AG20443 (cell line): ENCODE results near the gene OR5V1.
"Not testable (repeated sequence)": the region's sequence is repeated elsewhere in the genome, so short reads cannot be mapped to it uniquely, and the experiment has no call there.

Source experiments
- DNase-seq: peaks from one replicate; pipeline ENCODE4 v3.0.0; 2012; ENCODE audit warnings: low spot score, mixed read lengths

OR5V1 gene

DNA sequence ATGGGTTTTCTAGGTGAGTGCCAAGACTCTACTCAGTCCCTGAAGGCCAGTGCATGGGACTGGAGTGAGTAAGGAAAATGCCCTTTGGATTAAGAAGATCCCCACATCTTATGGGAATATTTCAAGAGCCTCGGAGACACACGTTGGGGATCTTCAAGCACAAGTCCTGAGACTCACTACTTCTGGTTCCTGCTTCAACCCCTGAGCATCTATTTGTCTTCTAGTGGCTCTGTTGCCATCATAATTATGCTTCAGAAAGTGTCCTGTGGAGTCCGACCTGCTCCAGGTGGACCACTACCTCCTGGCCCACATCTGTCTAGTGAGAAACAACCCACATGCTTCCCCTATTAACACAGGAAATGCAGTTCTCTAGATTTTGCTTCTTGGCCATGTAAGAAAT is at the start of gene OR5V1:
Gene OR5V1 (minus strand): TSS at position 101 of the 400 bp plus-strand sequence. CDS start 12,670 bp downstream, outside the sequence.
- no peak for DNase-seq

DNA sequence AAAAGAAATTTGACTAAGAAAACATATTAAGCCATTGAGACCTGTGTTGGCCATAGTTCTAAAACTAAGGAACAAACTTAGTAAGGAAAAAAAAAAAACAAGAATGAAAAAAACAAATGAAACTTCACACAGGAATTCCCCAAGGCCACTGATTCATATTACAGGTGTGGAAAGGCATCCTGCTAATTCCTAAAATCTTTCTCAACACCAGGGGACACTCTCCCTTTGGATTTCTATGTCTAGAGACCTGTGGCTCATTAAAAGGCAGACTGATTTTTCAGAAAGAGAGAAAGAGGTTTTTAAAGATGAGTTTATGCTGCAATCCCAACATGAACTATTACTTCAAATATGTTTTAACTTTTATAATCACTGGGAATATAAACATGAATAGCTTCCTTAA is 45.9 kb upstream of the OR5V1 start, which contains the start of gene OR12D1:
Gene OR12D1 (plus strand): TSS at position 341 of the 400 bp plus-strand sequence.
- no peak for DNase-seq

DNA sequence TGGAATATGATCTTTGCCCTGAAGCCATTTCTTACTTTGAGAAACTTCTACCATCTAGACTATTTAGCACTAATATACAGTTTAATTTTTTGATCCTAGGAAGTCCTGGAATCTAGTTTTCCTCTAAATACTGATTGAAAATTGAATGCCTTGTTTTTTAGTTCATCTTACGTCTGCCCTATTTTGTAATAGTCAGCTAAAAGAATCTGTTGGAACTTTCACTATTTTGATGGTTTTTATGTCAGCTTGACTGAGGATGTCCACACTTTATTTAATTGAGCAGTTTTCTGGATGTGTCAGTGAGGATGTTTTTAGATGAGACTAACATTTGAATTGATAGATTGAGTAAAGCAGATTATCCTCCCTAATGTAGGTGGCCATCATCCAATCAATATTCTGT is 35.1 kb upstream of the OR5V1 start:
- DNase-seq: no peak

DNA sequence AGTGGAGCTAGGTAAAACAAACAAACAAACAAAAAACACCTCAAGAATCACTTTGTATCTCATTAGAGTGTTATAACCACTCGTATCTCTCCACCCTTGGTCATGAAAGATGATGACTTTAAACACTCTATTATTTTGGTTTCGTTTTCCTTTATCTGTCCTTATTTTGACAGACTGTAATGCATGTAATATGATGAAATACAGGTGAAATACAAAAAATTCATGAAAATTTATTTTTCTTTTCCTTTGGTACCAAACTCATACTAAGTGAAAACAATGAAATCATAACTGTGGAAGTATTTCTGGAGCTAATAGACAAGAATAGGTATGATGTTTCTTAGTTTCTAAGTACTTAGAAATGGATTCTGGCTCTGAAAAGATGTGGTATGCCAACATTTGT is 30.9 kb upstream of the OR5V1 start:
- DNase-seq: no peak

DNA sequence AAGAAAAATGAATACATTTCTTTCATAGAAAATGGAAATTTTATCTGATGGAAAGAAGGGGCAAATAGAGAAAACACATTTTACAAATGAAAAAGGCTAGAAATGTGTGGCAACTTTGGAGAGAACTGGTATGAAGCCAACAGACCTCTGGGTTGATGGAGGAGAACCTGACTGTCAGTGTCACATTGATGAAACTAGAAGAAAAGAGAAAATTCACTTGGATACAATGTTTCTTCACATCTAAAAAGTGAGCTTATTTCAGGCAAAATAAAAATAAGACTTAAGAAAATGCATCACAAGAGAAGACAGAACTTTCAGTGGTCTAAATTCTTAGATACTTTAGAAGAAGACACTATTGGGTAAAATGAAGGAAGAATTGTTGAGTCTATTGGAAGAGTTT is 26.7 kb upstream of the OR5V1 start, which contains the start of gene OR12D2:
Gene OR12D2 (plus strand): TSS at position 301 of the 400 bp plus-strand sequence. CDS start 1,069 bp downstream, outside the sequence.
- no peak for DNase-seq

DNA sequence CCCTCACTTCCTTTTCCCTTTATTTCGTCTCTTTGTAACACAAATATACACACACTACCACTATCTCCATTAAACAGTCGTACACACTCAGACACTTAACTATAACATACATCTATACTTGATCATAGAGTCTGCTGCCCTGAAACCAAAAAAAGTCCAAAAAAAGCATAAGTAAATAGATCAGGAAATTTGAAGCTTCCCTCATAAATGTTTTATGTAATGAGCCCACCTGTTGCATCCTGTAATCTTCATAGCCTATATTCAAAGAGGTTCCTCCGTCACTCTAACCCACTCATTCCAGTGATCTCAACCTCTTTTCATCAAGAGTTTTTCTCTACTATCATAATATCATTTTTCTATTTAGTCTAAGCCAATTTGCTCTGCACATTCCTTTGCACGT is 19.9 kb upstream of the OR5V1 start:
- no peak for DNase-seq

DNA sequence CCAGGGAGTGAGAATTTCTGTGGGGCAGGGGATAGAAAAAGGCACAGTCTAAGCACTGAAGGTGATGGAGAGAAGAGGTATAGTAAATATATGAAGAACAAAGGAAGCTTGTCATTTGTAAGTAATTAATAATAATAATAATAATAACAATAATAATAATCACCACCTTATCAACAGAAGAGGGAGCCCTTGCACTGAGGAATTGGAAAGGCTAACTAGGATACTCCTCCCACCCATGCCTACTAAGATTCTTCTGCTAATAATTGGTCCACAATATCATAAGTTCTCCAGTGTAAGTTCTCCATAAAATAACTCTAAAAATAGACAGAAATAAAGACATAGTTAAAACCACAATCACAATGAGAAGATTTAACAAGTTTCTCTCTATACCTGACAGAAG is 7.3 kb upstream of the OR5V1 start:
- DNase-seq: no peak

DNA sequence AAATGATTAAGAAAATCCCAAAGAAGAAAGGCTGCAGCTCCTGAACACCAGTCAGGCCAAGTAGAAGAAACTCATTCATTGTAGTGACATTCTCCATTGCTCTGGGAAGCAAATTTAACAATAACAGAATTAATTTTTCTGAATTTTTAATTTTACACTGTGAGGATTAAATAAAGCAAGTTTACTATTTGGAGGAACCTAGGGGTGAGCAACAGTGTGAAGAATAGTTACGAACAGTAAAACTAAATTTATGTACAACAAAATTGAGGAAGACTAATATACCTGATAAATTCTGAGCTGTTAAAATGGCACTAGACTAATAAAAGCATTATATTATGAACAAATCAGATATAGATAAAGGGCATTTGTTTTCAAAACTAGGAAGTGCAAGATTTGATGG is 6.5 kb upstream of the OR5V1 start, which contains the start of gene OR12D3:
Gene OR12D3 (minus strand): TSS at position 101 of the 400 bp plus-strand sequence. CDS start 4 bp downstream, at position 97.
- DNase-seq: no peak

DNA sequence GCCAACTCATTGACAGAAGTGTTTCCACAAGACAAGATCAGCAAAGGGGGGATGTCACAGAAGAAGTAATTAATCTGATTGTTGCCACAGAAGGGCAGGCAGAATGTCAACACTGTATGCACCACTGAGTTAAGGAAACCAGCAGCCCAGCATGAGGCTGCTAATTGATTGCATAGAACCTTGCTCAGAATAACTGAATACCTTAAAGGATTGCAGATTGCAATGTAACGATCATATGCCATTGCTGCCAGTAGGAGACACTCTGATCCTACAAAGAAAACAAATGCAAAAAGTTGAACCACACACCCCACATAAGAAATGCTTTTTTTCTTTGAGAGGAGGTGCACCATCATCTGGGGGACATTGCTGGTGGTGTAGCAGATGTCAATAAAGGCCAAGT is 13.1 kb downstream of the OR5V1 start:
- no peak for DNase-seq

DNA sequence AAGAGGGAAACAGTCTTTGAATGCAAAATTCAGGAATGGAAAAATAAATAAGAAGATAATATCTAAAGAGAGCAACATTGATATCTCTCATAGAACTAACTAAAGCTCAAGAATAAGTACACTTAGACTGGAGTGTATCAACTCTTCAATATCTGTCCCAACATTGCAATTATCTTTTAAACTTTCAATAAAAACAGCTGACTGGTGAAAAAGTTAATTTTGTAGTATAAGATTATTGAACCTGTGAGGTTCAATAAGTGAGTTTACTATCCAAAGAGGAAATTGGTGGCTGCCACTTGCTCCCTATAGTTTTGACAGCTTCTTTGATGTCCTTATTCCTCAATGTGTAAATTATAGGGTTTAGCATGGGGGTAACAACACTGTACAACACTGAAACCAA is 13.7 kb downstream of the OR5V1 start:
- DNase-seq: no peak

DNA sequence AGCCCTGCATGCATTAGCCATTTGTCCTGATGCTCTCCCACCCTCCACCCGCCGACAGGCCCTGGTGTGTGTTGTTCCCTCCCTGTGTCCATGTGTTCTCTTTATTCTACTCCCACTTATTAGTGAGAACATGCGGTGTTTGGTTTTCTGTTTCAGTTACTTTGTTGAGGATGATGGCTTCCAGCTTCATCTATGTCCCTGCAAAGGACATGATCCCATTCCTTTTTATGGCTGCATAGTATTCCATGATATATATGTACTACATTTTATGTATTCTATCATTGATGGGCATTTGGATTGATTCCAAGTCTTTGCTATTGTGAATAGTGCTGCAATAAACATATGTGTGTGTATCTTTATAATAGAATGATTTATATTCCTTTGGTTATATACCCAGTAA is 19.3 kb downstream of the OR5V1 start:
- DNase-seq: not testable (repeated sequence)

DNA sequence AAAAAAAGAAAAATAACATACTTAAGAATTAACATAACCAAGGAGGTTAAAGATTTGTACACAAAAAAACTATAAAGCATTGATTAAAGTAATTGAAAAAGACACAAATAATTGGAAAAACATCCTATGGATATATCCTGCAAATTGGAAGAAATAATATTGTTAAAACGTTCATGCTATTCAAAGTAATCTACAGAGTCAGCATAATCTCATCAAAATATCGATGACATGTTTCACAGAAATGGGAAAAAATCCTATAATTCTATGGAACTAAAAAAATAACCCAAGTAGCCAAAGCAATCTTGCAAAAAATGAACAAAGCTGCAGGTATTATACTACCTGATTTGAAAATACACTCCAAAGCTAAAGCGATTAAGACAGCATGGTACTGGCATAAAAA is 23.3 kb downstream of the OR5V1 start:
- no peak for DNase-seq

DNA sequence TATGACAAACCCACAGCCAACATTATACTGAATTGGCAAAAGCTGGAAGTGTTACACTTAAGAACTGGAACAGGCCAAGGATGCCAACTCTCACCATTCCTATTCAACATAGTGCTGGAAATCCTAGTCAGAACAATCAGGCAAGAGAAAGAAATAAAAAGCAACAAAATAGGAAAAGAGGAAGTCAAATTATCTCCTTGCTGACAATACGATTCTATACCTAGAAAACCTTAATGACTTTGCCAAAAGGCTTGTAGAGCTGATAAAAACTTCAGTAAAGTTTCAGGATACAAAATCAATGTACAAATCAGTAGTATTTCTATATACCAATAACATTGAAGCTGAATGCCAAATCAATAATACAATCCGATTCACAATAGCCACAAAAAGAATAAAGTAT is 32.4 kb downstream of the OR5V1 start:
- no peak for DNase-seq

DNA sequence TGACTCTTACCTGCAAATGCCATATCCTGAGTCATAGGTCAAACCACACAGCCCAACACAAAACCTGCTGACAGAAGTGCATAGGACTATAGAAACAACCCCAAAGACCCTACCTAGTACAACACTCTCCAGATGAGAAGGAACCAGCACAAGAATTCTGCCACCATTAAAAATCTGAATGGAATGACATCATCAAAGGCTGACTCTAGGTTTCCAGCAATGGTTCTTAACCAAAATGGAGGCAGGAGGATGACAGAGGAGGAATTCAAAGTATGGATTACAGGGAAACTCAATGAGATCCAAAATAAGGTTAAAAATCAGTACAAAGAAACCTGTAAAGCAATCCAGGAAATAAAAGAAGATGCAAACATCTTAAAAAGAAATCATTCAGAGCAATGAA is 36.0 kb downstream of the OR5V1 start:
- no peak for DNase-seq

DNA sequence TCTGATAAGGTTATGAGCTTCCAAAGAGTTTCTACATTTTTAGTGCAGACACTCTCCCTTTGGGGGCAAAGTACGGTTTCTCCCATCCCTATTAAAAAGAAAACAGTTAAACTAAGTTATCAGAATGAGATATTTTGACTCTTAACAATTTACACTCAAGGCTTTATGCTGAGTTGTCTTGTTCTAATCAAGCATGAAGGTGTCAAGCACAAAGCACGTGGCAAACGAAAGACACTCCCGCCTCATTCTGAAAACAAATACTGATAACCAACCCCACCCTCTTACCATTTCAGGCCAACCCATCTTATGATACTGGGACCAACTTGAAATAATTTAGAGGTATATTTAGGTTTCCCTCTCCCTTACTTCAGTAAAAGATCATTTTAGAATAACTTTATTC is 42.9 kb downstream of the OR5V1 start:
- no peak for DNase-seq

DNA sequence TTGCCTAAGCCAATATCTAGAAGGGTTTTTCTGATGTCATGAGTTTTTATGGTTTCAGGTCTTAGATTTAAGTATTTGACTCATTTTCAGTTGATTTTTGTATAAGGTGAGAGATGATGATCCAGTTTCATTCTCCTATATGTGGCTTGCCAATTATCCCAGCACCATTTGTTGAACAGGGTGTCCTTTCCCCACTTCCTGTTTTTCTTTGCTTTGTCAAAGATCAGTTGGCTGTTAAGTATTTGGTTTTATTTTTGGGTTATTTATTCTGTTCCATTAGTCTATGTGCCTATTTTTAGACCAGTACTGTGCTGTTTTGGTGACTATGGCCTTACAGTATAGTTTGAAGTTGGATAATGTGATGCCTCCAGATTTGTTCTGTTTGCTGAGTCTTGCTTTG is 45.3 kb downstream of the OR5V1 start:
- not testable (repeated sequence) for DNase-seq

DNA sequence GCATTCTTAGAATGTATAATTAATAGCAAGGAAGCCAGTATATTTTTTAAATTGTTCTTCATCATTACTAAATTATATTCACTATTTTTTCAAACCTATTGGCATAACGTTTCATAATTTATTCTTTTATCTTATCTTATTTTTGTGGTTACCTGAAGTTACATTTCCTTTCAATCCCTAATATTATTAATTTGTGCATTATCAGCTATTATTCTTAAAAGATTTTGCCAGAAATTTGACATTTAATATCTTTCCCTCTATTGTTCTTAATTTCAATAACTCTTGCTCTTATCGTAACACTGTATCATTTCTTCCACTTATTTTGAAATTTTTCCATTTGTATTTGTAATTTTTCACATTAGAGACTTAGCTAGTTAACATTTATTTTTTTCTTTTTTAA is 48.7 kb downstream of the OR5V1 start:
- no peak for DNase-seq
